ENCODE data around the gene EEA1.
A peak's percentile ranks its signal among the peaks of the same experiment; 100 is the strongest.

The EEA1 gene

GRCh38 chr12:92735131-92735721, 193.9 kb downstream of the EEA1 start:
- DNase-seq (ENCODE audit: insufficient read length, low spot score): no peak
- no peak for FAIRE-seq
- no peak for TF ChIP-seq POLR2AphosphoS5 (IDR thresholded peaks at IDR 0.05; ENCODE audit: low read depth, low read length)
- TF ChIP-seq SPI1 (IDR thresholded peaks at IDR 0.05; ENCODE audit: low read depth, low read length): no peak
- no peak for TF ChIP-seq PAX5 (IDR thresholded peaks at IDR 0.05; ENCODE audit: insufficient read depth, low read length, severe bottlenecking)
- TF ChIP-seq POLR2A (IDR thresholded peaks at IDR 0.05; ENCODE audit: low read depth, low read length): no peak
- TF ChIP-seq TAF1 (IDR thresholded peaks at IDR 0.05; ENCODE audit: low read depth, low read length): no peak
- TF ChIP-seq POU2F2 (IDR thresholded peaks at IDR 0.05; ENCODE audit: low read depth, low read length): no peak

- DNase-seq (ENCODE audit: insufficient read length, low spot score): no peak
Observed at GRCh38 chr12:92733661-92734060, 195.4 kb downstream of the EEA1 start.

GRCh38 chr12:92733181-92733580, 195.9 kb downstream of the EEA1 start:
- FAIRE-seq (no peak), DNase-seq (ENCODE audit: insufficient read length, low spot score) (no peak)
- TF ChIP-seq SPI1 (IDR thresholded peaks at IDR 0.05; ENCODE audit: low read depth, low read length): no peak

More at GRCh38 chr12:92733661-92734060, 195.4 kb downstream of the EEA1 start:
- TF ChIP-seq POLR2A (IDR thresholded peaks at IDR 0.05; ENCODE audit: low read depth, low read length) (no peak), POU2F2 (IDR thresholded peaks at IDR 0.05; ENCODE audit: low read depth, low read length) (no peak), TAF1 (IDR thresholded peaks at IDR 0.05; ENCODE audit: low read depth, low read length) (no peak), SPI1 (IDR thresholded peaks at IDR 0.05; ENCODE audit: low read depth, low read length) (no peak), POLR2AphosphoS5 (IDR thresholded peaks at IDR 0.05; ENCODE audit: low read depth, low read length) (no peak), PAX5 (IDR thresholded peaks at IDR 0.05; ENCODE audit: insufficient read depth, low read length, severe bottlenecking) (no peak)
- FAIRE-seq: no peak

- DNase-seq (ENCODE audit: insufficient read length, low spot score) (no peak), FAIRE-seq (no peak)
- TF ChIP-seq POU2F2 (IDR thresholded peaks at IDR 0.05; ENCODE audit: low read depth, low read length): no peak
- TF ChIP-seq TAF1 (IDR thresholded peaks at IDR 0.05; ENCODE audit: low read depth, low read length): no peak
- no peak for TF ChIP-seq PAX5 (IDR thresholded peaks at IDR 0.05; ENCODE audit: insufficient read depth, low read length, severe bottlenecking)
- TF ChIP-seq POLR2AphosphoS5 (IDR thresholded peaks at IDR 0.05; ENCODE audit: low read depth, low read length): no peak
Observed at GRCh38 chr12:92732716-92733115, 196.4 kb downstream of the EEA1 start.

GRCh38 chr12:92732216-92732615, 196.9 kb downstream of the EEA1 start:
- DNase-seq (ENCODE audit: insufficient read length, low spot score): no peak
- no peak for TF ChIP-seq TAF1 (IDR thresholded peaks at IDR 0.05; ENCODE audit: low read depth, low read length)
- no peak for TF ChIP-seq POLR2A (IDR thresholded peaks at IDR 0.05; ENCODE audit: low read depth, low read length)
- no peak for TF ChIP-seq SPI1 (IDR thresholded peaks at IDR 0.05; ENCODE audit: low read depth, low read length)
- no peak for TF ChIP-seq PAX5 (IDR thresholded peaks at IDR 0.05; ENCODE audit: insufficient read depth, low read length, severe bottlenecking)
- no peak for TF ChIP-seq POLR2AphosphoS5 (IDR thresholded peaks at IDR 0.05; ENCODE audit: low read depth, low read length)
- TF ChIP-seq POU2F2 (IDR thresholded peaks at IDR 0.05; ENCODE audit: low read depth, low read length): no peak
- FAIRE-seq: no peak

- DNase-seq (ENCODE audit: insufficient read length, low spot score) (no peak), FAIRE-seq (no peak)
- TF ChIP-seq SPI1 (IDR thresholded peaks at IDR 0.05; ENCODE audit: low read depth, low read length): no peak
- no peak for TF ChIP-seq POLR2AphosphoS5 (IDR thresholded peaks at IDR 0.05; ENCODE audit: low read depth, low read length)
Observed at GRCh38 chr12:92730758-92731157, 198.3 kb downstream of the EEA1 start.

GRCh38 chr12:92729773-92730305, 199.3 kb downstream of the EEA1 start:
- peak; percentile 31 for FAIRE-seq
- DNase-seq (ENCODE audit: insufficient read length, low spot score): no peak
- TF ChIP-seq SPI1 (IDR thresholded peaks at IDR 0.05; ENCODE audit: low read depth, low read length) (peak; percentile 80), POLR2A (IDR thresholded peaks at IDR 0.05; ENCODE audit: low read depth, low read length) (no peak)

- TF ChIP-seq TAF1 (IDR thresholded peaks at IDR 0.05; ENCODE audit: low read depth, low read length) (no peak), POLR2AphosphoS5 (IDR thresholded peaks at IDR 0.05; ENCODE audit: low read depth, low read length) (no peak), PAX5 (IDR thresholded peaks at IDR 0.05; ENCODE audit: insufficient read depth, low read length, severe bottlenecking) (no peak), SPI1 (IDR thresholded peaks at IDR 0.05; ENCODE audit: low read depth, low read length) (no peak), POU2F2 (IDR thresholded peaks at IDR 0.05; ENCODE audit: low read depth, low read length) (no peak), POLR2A (IDR thresholded peaks at IDR 0.05; ENCODE audit: low read depth, low read length) (no peak)
- FAIRE-seq (no peak), DNase-seq (ENCODE audit: insufficient read length, low spot score) (no peak)
Observed at GRCh38 chr12:92726850-92727249, 202.2 kb downstream of the EEA1 start.

GRCh38 chr12:92722897-92723296, 206.2 kb downstream of the EEA1 start:
- no peak for TF ChIP-seq POU2F2 (IDR thresholded peaks at IDR 0.05; ENCODE audit: low read depth, low read length)
- no peak for TF ChIP-seq TAF1 (IDR thresholded peaks at IDR 0.05; ENCODE audit: low read depth, low read length)
- no peak for TF ChIP-seq PAX5 (IDR thresholded peaks at IDR 0.05; ENCODE audit: insufficient read depth, low read length, severe bottlenecking)
- no peak for TF ChIP-seq SPI1 (IDR thresholded peaks at IDR 0.05; ENCODE audit: low read depth, low read length)
- TF ChIP-seq POLR2A (IDR thresholded peaks at IDR 0.05; ENCODE audit: low read depth, low read length): no peak
- no peak for TF ChIP-seq POLR2AphosphoS5 (IDR thresholded peaks at IDR 0.05; ENCODE audit: low read depth, low read length)
- DNase-seq (ENCODE audit: insufficient read length, low spot score) (no peak), FAIRE-seq (no peak)

GRCh38 chr12:92721656-92722055, 207.4 kb downstream of the EEA1 start:
- FAIRE-seq: no peak
- TF ChIP-seq PAX5 (IDR thresholded peaks at IDR 0.05; ENCODE audit: insufficient read depth, low read length, severe bottlenecking) (no peak), POU2F2 (IDR thresholded peaks at IDR 0.05; ENCODE audit: low read depth, low read length) (no peak), POLR2A (IDR thresholded peaks at IDR 0.05; ENCODE audit: low read depth, low read length) (no peak), SPI1 (IDR thresholded peaks at IDR 0.05; ENCODE audit: low read depth, low read length) (no peak), TAF1 (IDR thresholded peaks at IDR 0.05; ENCODE audit: low read depth, low read length) (no peak), POLR2AphosphoS5 (IDR thresholded peaks at IDR 0.05; ENCODE audit: low read depth, low read length) (no peak)
- no peak for DNase-seq (ENCODE audit: insufficient read length, low spot score)
